GM18499 (cell line): Measurements from ENCODE around the gene FOXF2.

Experiments used
- ATAC-seq: cut with Tn5 transposase; IDR thresholded peaks from one replicate; pipeline ENCODE4 v1.9.1; 2021; ENCODE audit warnings: moderate number of reproducible peaks; ENCODE audit not compliant: insufficient read depth, unreplicated experiment

Gene FOXF2

DNA sequence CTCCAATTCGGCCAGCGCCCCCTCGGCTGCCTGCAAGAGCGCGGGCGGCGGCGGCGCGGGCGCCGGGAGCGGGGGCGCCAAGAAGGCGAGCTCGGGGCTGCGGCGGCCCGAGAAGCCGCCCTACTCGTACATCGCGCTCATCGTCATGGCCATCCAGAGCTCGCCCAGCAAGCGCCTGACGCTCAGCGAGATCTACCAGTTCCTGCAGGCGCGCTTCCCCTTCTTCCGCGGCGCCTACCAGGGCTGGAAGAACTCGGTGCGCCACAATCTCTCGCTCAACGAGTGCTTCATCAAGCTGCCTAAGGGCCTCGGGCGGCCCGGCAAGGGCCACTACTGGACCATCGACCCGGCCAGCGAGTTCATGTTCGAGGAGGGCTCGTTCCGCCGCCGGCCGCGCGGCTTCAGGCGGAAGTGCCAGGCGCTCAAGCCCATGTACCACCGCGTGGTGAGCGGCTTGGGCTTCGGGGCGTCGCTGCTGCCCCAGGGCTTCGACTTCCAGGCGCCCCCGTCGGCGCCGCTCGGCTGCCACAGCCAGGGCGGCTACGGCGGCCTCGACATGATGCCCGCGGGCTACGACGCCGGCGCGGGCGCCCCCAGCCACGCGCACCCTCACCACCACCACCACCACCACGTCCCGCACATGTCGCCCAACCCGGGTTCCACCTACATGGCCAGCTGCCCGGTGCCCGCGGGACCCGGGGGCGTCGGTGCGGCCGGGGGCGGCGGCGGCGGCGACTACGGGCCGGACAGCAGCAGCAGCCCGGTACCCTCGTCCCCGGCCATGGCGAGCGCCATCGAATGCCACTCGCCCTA, 963 bp downstream of the FOXF2 start:
- no peak for ATAC-seq

DNA sequence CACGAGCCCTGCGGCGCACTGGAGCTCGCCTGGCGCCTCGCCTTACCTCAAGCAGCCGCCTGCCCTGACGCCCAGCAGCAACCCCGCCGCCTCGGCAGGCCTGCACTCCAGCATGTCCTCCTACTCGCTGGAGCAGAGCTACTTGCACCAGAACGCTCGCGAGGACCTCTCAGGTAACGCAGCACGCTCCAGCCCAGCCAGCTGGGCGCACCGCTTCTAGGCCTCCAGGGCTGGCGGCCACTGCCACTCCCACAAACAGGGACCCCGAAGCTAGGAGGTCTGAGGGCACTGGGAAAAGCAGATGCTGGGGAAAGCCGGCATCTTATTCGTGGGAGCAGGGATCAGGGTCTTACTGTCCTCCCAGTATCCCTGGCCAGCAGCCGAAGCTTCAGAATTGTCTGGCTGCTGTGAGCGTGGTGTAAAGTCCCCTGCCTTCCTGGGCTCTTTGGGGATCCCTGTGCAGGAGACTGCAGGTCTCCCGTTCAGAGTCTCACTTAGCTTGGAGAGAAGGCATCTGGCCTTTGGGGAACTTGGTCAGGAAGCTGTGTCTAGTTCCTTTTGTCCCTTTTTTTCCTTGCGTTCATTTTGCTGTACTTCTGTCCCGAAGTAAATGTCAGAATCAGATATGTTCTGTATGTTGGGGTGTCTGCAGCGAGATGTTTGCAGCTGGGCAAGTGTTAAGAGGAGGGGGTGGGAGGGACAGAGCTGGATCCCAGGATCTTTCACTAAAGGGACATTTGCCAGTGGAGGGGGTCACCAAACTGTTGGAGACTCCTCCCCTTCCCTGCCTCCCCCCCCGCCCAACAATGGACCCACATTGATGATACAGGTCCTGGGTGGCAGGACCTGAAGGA, 1.8 kb downstream of the FOXF2 start:
- no peak for ATAC-seq

DNA sequence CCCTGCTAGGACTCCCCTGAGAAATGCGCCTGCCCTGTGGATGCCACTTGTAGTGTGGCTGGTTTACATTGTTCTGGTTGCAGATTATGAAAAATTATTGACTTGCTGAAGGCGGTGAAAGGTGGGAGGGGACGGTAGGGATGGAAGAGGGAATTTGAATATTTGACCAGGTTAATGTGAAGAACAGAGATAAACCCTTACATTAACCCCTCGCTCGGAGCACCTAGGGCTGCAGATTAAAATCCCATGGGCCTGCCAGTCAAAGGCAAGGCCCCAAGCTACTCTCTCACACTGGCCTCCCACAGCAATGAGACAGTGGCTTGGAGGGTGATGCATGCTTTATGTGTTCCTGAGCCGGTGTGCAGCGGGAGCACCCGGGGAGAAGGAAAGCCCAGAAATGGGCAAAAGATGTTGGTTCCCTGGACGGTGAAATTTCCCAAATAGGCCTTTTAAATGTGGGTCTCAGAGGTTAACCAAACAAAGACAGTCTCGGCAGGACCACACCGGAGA, 2.5 kb downstream of the FOXF2 start:
- no peak for ATAC-seq

DNA sequence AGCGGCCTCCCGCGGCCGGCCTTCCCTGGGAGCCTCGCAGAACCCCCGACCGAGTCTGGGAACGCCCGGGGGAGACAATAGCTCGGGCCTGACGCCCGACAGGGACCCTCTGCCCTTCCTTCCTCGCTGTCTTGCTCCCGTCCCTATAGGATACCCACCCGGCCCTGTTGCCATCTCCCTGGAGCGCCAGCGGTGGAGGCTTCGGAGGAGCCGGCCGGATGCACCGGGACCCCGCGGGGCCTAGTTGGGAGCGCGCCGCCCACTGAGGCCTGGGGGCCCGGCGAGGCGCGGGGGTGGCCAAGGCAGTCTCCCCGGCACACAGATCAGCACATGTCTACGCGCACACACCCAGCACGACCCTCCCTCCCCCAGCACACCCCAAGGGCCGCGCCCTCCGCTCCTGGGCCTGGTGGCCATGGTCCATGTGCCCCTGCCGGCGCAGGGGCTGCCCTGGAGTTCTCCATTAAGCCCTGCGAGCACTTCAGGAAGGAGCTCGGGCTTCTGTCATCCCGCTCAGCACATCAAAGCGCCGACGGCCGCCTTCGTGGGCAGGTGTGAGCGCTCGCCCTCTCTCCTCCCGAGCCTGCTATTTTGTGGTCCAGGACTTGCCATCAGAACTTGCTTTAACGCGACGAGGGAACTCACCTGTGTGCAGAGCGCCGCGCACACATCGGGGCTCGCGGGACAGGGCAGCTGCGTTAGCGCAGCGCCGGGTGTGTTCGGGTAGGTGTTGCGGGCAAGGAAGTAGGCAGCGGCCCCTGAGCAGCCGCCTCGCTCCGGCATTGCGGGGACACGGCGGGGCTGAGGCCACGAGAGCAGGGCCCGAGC, 3.7 kb downstream of the FOXF2 start:
- no peak for ATAC-seq

DNA sequence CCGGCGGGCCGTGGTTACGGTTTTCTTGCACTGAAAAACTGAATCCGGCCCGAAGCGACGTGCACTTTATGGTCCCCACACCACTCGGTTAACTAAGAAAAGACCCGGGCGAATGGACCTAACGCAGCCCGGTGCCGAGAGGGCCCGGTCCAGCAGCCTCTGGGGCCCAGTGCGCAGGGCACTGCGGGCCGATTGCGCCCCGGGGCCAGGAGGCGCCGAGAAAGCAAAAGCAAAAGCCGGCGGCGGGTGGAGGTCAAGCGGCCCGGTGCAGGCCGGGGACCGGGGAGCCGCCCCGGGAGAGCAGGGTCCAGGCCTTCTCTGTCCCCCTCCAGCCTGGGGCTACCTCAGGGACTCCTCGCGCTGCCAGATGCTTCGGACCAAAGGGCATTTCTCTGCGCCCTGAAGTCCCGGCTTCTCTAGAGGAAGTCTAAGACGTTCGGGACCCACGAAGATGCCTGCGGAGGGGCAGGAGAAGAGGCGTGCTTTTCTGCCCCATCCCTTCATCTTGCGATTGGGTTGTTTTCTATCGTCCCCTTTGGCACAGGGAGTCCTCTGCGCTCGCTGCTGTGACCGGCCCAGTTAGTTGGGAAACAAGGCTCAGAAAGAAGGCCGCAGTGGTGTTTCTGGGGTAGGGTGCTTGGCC, 4.4 kb downstream of the FOXF2 start:
- no peak for ATAC-seq

DNA sequence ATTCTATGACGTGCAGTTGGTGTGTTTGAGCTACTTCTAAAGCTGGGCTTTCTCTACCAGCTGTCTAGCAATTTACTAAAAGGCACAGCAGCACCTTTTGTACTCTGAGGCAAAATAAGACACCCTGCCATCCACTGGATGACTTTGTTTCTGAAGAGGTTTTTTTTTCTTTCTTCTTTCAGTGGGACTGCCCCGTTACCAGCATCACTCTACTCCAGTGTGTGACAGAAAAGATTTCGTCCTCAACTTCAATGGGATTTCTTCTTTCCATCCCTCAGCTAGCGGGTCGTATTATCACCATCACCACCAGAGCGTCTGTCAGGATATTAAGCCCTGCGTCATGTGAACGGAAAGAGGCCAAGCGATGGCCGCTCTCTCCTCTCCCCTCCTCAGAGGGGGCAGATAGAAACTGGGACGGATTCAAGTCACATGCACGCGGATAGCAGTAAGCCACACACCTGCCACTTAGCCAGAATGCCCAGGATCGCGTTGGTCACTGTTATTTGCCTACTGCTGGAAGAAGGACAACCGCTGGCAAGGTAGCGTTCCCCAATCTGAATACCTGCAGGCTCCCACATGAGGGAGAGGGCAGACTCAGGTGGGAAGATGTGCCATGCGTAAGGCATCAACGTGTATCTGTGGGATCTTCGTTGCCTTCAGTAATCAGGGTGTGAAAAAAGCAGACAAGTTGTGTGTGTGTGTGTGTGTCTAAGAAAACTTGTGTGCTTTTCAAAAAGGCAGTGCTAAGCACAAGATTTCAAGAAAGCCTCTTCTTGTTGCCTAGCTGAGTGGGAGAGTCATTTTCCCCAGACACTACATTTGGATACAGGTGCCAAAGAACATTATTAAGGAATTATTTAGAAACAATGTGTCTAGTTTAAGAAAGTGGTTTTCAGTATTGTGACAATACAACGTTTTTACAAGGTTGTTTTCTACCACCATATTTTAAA, 5.4 kb downstream of the FOXF2 start:
- no peak for ATAC-seq

DNA sequence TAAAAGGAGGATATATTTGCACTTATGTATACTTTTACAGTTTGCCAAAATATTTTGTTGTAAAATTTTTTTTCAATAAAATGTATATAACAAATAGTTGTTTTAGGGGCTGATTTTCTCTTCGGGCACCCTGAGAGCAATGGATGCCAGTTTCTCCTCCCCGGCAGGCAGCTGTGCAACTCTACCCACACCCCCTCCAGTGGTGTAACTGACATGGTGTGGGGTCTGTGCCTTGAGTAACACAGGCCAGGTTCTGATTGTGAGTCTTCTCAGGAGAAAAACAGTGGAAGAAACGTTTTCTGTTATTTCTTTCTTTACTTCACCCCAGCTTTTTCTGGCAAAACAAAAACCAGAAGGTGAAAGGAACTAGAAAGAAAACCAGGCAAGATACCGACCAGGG, 6.1 kb downstream of the FOXF2 start:
- no peak for ATAC-seq

DNA sequence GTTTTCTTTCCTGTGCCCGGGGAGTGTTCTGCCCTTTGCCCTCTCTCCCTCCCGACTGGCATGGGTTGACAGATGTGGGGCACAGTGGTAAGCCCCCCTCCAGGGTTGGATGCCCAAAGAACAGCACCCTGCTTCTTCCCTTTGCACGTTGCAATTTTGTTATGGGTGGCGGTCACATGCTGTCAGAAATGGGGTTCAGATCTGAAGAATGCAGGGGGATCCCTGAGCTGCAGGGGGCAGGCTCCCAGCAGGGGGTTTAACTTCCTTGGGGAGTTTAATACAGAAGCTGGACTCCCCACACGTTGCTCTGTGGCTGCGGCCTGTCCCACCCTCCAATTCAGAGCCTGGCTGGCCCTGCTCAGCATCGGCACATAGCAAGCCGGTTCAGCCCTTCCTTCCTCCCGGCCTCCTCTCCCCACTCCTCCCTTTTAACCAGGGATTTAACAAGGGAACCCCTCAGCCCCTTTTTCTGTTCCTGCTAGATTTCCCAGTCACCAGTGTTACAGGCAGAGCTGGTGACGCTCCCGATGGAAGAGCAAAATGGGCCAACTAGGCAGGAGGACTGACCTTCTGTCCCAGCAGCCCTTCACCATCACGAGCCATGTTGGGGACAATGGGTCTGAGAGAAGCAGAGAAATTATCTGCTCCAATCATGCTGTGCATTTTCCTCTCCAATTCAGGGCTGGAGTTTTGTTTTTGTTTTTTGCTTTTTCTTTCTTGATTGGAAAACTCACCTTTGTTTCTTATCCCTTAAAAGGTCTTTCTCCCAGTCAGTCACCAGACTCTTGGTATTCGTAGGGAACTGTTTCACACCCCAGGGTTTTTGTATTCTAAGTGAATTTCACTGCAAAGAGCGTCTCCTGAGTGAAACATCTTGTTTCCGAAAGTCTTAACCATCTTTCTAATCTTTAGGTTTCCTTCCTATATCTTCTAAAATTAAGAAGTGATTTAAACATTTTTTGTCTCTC, 6.8 kb downstream of the FOXF2 start:
- ATAC-seq, result no peak

DNA sequence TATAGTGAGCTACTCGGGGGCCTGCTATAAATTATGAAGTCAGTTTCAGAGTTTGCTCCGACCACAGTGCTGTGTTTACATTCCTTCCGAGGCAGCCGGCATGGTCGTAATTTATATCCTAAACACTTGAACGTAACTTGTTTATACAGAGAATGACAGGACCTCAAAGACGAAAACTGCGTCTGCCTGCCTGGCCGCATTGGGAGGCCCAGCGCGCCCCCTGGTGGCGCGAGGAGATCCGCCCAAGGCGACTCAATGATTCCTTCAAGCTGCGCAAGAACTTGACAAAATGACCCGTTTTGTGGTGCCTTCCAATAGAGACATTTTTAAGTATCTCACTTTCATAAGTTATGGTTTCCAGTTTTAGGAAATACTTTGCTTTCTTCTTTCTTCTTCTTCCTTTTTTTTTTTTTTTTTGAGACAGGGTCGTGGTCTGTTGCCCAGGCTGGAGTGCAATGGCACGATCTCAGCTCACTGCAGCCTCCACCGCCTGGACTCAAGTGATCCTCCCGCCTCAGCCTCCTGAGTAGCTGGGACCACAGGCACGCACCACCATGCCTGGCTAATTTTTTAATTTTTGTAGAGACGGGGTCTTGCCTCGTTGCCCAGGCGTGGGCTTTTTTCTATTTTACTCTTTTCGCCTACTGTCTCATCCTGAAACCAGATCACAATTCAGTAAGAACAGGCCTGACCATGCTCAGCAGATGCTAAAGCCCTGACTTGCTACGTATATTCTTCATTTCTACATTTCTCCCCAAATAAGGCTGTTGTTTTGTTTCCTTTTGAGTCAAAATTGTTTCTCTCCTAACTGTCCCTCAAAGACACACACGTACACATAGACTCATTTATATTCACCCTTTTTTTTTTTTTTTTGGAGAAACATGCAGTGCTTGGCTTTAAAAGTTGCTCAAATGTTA, 7.8 kb downstream of the FOXF2 start:
- ATAC-seq, result no peak

DNA sequence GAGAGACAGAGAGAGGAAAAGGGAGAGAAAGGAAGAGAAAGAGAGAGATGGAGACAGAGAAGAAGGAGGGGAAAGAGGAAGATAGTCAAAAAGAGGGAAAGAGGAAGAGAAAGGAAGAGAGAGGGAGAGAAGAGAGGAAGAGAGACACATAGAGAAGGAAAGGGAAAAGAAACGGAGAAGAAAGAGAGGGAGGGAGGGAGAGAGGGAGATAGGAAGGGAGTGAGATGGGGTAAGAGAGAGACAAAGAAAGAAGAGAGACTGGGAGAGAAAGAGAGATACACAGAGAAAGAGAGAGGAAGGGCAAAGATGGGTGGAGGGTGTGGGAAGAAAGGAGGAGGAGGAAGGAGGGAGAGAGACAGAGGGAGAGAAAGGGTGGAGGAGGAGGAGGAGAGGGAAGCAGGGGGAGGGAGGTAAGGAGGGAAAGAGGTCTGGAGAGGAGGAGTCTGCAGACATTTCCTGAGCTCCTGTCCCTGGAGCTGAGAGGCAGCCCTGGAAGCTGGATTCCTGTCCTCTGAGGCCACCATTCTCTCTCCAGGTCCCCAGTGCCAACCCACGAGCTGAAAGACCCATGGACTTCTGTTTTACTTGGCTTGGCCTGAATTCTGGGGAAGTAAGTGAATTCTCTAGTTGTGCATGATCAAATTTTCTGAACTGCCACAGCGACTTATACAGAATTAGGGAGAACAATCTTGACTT, 9.9 kb downstream of the FOXF2 start:
- no peak for ATAC-seq

DNA sequence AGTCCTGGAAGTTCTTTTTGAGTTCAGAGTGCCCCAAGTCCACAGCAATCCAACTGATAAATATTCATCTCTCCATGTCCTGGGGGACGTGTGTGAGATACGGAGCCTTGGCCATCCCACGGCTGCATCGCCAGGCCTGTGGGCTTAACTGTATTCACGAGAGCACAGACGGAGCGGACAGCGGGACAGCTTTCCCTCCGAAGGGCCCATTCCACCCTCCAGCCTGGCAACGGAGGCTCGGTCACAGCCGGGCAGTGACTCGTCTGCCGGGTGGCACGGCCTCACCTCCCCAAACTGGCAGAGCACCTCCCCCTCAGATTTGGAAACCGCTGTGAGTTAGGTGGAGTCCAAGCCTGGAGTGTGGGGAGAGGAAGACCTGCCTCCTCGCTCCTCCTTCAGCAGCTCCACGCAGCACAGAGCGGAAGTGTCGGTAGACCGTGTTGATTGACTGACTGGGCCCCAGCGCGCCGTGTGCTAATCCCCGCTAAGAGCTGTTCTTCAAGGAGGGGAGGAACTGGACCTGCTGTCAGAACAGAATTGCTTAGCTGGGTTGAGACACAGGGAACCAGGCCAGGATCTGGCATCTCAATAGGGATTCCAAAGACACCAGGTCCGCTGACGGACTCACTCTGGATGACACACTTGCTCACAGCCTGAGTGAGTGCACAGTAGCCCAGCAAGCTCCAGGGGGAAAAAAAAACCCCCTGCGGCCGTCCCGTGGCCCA, 10.9 kb downstream of the FOXF2 start:
- ATAC-seq, result no peak

DNA sequence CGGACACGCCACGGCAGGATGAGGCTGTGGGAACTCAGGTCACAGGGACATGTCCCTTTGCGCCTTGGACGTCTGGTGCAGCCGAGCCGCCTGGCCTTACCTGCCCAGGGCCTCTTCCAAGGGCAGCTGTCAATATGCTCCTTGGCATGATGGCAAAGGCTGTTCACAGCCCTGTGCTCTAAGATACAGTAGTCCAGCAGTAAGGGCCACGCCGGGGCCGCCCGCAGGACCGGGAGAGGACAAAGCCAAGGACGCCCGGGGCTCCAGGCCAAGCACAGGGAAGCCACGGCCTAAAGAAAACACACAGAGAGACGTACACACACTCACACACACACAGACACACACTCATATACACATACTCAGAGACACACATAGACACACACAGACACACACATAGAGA, 13.0 kb downstream of the FOXF2 start:
- no peak for ATAC-seq

DNA sequence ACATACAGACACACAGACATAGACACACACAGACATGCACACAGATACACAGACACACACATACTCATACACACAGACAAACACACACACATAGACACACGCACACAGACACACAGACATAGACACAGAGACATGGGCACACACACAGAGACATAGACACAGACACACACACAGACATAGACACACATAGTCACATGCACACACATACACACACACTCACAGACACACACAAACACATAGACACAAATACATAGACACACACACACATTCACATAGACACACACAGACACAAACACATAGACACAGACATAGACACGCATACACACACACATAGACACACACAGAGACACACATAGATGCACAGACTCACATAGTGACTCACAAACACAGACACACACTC, 13.5 kb downstream of the FOXF2 start:
- ATAC-seq, result no peak

DNA sequence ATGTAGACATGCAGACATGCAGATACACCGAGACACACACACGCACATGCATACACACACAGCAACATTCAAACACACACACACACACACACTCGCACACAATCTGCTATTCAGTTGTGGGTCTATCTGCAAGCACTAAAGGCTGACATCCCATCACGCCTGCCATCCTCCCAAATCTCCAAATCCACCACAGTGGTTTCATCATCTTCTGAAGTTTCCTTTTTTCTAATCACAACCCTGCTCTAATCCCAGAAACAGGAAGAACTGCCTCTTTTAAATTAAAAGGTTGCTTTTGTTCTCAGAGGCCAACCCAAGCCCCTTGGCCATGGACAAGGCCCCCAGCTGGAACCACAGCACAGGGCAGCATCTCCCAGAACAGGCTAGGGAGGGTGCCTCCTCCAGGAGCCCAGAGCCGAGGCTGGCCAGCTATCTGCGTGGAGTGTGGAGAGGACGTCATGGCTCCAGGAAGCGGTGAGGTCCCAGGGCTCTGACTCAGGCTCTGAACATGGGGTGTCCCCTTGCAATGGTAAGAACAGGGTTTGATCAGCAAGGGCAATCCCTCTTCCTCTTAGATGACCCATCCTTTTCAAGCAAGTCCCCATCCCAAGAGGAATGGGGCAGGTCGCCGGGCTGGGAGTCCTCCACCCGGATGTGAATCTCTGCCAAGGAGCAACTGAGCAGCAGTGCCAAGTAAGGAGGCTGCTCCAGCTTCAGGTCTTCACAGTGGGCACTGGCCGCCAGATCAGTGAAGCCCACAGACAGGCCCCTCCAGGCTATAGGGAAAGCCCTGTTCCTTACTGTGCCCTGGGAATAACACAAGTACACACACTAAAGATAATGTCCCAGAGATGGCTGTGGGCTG, 14.7 kb downstream of the FOXF2 start:
- no peak for ATAC-seq

DNA sequence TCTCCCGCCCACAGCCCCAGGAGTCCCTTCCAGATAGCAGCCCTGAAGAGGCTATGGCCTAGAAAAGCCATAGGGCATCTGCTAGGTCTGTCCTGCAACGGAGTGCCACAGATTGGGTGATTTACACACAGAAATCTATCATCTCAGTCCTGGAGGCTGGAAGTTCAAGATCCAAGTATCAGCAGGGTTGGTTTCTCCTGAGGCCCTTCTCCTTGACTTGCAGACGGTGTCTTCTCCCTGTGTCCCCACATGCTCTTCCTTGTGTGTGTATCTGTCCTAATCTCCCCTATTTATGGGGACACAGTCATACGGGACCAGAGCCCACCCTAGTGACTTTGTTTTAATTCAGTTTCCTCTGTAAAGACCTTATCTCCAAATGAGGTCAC, 15.3 kb downstream of the FOXF2 start:
- no peak for ATAC-seq
